K562 treated with DMSO at 1 percent for 24 hours (cell line): ENCODE data around the gene TUBGCP2. TPM values are rescaled to one million over a fixed set of nuclear protein-coding genes. Genes with fewer than 3 reads are reported as not detected.

ENCODE experiments used
- total RNA-seq: library from RNA; unstranded; fragments of 300-600 nt; gene quantifications from 2 replicates; pipeline ENCODE4 v1.2.3, GENCODE V29; 2022; ENCODE audit warnings: low read depth; ENCODE audit not compliant: insufficient read depth

Gene TUBGCP2
- 36.7 and 41.7 TPM in 2 replicates for total RNA-seq

GRCh38 chr10:133308421-133309099 is at the start of gene TUBGCP2, which contains the start of gene ZNF511:
TUBGCP2 (minus strand) TSS chr10:133308872; CDS start chr10:133302941, 5,931 bp downstream.
ZNF511 (plus strand) TSS chr10:133308914; CDS start chr10:133308944, 30 bp downstream.

GRCh38 chr10:133357285-133358161 is 48.9 kb upstream of the TUBGCP2 start, which contains the start of gene FUOM:
FUOM (minus strand) TSS chr10:133358019; CDS start chr10:133358007, 12 bp downstream.

GRCh38 chr10:133336577-133337369 is 28.1 kb upstream of the TUBGCP2 start, which contains the start of gene CALY:
CALY (minus strand) TSS chr10:133336896; CDS start chr10:133328989, 7,907 bp downstream.

GRCh38 chr10:133276435-133277201 is 32.1 kb downstream of the TUBGCP2 start, which contains the start of gene ADAM8:
ADAM8 (minus strand) TSS chr10:133276868; CDS start chr10:133276817, 51 bp downstream.

GRCh38 chr10:133237588-133238465 is 70.8 kb downstream of the TUBGCP2 start, which contains the start of gene VENTX:
VENTX (plus strand) TSS chr10:133237855; CDS start chr10:133237915, 60 bp downstream.

GRCh38 chr10:133230044-133230361 is 78.7 kb downstream of the TUBGCP2 start, which contains the start of gene UTF1:
UTF1 (plus strand) TSS chr10:133230217; CDS start chr10:133230289, 72 bp downstream.

Other genes starting within 250 kb of the TUBGCP2 start
- gene ADGRA1, start 220.9 kb downstream of the TUBGCP2 start, total RNA-seq: 0.25 TPM in 1 of 2 replicates, not detected in the other
- 0.35 and 0.98 TPM in 2 replicates for gene KNDC1, start 148.7 kb downstream of the TUBGCP2 start, total RNA-seq
- 0.36 TPM in 1 of 2 replicates, not detected in the other for gene UTF1, start 78.7 kb downstream of the TUBGCP2 start, total RNA-seq
- gene VENTX, start 71.0 kb downstream of the TUBGCP2 start, total RNA-seq: 1.3 and 1.5 TPM in 2 replicates
- 5.2 and 6.0 TPM in 2 replicates for gene ADAM8, start 32.0 kb downstream of the TUBGCP2 start, total RNA-seq
- 46.4 and 49.4 TPM in 2 replicates for gene ZNF511, start within 50 bp of the TUBGCP2 start, total RNA-seq
- gene CALY, start 28.0 kb upstream of the TUBGCP2 start, total RNA-seq: not detected in 2 replicates
- gene PRAP1, start 38.5 kb upstream of the TUBGCP2 start, total RNA-seq: not detected in 2 replicates
- gene FUOM, start 49.1 kb upstream of the TUBGCP2 start, total RNA-seq: 14.8 and 15.0 TPM in 2 replicates
- 82.2 and 87.2 TPM in 2 replicates for gene ECHS1, start 64.5 kb upstream of the TUBGCP2 start, total RNA-seq
- 4.4 and 5.6 TPM in 2 replicates for gene PAOX, start 70.4 kb upstream of the TUBGCP2 start, total RNA-seq
- 20.2 and 25.7 TPM in 2 replicates for gene MTG1, start 85.3 kb upstream of the TUBGCP2 start, total RNA-seq
- 1.4 and 1.5 TPM in 2 replicates for gene SPRN, start 115.8 kb upstream of the TUBGCP2 start, total RNA-seq
- gene SCART1, start 145.1 kb upstream of the TUBGCP2 start, total RNA-seq: 3.2 and 4.9 TPM in 2 replicates
- 0.54 TPM in 1 of 2 replicates, not detected in the other for gene CYP2E1, start 218.5 kb upstream of the TUBGCP2 start, total RNA-seq